Lung microvascular endothelial cell (primary cell): ENCODE measurements around the gene THAP12. TPM values are rescaled to one million over a fixed set of nuclear protein-coding genes. Genes with fewer than 3 reads are reported as not detected.
"Not testable (repeated sequence)": the region's sequence is repeated elsewhere in the genome, so short reads cannot be mapped to it uniquely, and the experiment has no call there.

Experiments
- DNase-seq, 2 donors: peaks; one replicate each; pipeline versions ENCODE4 v3.0.0 to v3.0.0-alpha.2; 2010; ENCODE audit warnings: low read depth in 2 of 2
- total RNA-seq: library from RNA; depleted of rRNA; stranded (reverse); fragments of >200 nt; gene quantifications from 2 replicates; pipeline ENCODE4 v1.2.1, GENCODE V29; 2014

The THAP12 gene, protein sequence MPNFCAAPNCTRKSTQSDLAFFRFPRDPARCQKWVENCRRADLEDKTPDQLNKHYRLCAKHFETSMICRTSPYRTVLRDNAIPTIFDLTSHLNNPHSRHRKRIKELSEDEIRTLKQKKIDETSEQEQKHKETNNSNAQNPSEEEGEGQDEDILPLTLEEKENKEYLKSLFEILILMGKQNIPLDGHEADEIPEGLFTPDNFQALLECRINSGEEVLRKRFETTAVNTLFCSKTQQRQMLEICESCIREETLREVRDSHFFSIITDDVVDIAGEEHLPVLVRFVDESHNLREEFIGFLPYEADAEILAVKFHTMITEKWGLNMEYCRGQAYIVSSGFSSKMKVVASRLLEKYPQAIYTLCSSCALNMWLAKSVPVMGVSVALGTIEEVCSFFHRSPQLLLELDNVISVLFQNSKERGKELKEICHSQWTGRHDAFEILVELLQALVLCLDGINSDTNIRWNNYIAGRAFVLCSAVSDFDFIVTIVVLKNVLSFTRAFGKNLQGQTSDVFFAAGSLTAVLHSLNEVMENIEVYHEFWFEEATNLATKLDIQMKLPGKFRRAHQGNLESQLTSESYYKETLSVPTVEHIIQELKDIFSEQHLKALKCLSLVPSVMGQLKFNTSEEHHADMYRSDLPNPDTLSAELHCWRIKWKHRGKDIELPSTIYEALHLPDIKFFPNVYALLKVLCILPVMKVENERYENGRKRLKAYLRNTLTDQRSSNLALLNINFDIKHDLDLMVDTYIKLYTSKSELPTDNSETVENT
- 27.9 and 29.4 TPM in 2 replicates for total RNA-seq

DNA sequence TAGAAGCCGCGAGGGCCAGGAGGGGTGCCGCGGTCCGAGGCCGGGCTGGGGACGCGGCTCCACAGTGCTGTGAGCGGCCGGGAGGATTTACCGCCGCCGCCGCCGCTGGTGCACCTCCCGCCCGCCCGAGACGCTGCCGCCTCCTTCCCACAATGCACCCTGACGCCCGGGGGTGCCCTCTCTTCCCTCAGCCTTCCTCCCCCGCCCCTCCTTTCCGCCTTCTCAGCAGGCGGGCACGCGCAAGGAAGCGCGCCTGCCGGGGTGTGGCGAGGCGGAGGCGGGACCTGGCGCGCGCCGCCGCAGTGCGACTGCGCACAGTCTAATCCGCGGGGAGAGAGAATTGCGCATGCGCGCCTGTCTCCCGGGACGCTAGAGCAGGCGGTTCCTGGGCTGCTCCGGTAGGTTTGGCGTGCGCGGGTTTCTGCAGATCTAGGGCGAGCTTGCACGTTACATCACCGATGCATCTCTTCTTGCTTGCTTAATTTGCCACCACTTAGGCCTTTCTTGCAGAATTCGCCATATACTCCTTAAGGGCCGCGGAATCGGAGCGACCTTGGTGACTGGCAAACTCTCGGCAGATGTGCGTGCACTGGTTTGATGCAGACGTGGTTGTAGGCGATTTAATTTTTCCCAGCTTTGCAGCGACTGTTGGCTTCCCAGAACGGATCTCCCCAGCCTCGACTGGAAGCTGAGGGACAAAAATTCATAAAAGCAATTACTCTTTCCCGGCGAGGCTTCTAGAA, at the start of gene THAP12, which contains the start of gene GVQW3:
TSS of gene THAP12 (minus strand) at position 156 of the 743 bp plus-strand sequence. CDS start 296 bp downstream, outside the sequence.
TSS of gene GVQW3 (plus strand) at position 347 of the 743 bp plus-strand sequence. CDS start 506 bp downstream, outside the sequence.
- DNase-seq, result peak; percentile 98

GRCh38 chr11:76426660-76427059, 45.7 kb upstream of the THAP12 start:
- no peak for DNase-seq

- DNase-seq, result no peak
Observed at GRCh38 chr11:76424891-76425290, 44.0 kb upstream of the THAP12 start.

- no peak for DNase-seq
Observed at GRCh38 chr11:76424379-76424778, 43.4 kb upstream of the THAP12 start.

- peak; percentile 6 to 8 for DNase-seq
Observed at GRCh38 chr11:76419896-76420295, 39.0 kb upstream of the THAP12 start.

DNA sequence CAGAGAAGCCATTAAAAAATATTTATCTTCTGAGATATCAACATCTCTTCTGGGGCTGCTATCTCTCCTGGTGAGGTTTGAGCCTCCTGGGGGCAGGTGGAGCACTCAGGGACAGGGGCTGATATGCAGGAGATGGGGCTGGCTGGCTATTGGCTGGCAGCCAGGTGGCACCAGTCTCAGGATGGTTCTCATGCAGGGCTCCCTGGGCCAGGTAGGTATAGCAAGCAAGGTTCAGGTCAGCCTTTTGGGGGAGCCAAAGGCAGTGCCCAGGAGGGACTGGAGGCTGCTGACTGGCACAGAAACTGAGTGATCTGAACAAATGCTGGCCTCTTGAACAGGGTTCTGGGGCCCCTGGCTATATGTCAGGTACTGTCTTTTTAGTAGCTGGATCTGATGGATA, 34.1 kb upstream of the THAP12 start:
- DNase-seq, result no peak

DNA sequence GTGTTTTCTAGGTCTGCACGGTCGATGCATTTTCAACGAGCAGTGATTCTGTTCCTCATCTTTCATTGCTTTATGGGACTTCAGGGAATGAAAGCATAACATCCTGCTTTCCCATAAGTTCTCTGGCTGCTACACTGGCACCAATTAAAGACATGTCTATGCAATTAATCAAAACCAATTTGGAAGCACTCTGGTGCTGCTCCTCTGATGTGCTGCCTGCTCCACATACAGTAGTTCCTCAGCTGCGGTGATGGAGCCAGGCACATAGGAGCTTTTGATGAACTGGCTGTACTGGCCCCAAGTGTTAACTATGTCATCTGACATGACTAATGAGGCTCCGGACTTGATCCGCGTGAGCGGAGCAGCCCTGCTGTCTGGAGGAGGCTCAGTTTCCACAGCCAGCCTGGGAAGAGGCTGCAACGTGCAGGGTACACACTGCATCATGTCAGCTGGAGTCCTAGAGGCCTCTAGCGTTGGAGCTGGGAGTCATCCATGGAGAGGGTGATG, 30.0 kb upstream of the THAP12 start:
- no peak for DNase-seq

DNA sequence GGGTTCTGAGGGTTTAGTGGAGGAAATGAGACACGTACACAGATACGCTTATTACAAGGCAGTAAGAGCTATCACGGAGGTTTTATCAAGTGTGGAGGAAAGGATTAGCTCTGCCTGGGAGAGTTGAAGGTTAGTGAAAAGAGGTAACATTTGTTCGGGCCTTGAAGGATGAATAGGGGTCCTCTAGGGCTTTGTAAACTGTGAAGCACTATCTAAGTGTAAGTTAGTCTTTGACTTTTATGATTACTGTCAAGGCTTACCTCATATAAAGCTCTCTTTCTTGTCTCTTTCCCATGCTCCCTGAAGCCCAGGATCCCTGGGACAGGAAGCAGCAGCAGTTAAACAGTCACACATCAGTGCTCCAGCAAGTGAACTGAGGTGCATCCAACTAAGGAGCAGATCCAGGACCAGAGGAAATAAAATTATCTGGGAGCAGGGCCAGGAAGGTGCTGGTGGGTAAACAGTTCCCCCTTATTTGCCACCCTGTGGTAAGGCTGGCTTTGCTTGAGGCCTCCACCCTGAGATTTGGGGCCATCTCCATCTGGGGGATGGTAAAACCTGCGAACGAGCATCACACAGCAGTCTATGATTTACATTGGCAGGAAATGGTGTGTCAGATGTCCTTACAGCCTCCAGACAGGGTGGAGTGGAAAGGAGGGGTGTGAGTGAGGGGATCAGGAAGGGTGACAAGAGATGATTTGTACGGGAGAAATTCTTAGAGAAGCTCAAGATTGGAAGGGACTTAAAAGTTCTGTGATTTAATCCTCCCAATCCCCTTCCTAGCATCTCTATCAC, 27.4 kb upstream of the THAP12 start:
- peak in 1 of 2 donors; percentile 59 for DNase-seq

- DNase-seq, result no peak
Observed at GRCh38 chr11:76406359-76406758, 25.4 kb upstream of the THAP12 start.

DNA sequence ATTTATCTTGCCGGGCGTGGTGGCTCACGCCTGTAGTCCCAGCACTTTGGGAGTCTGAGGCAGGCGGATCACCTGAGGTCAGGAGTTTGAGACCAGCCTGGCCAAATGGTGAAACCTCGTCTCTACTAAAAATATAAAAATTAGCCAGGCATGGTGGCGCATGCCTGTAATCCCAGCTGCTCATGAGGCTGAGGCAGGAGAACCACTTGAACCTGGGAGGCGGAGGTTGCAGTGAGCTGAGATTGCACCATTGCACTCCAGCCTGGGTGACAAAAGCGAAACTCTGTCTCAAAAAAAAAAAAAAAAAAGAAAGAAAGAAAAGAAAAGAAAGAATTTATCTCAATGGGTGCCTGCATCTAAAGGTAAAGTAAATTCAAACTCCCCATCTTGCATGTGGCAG, 20.6 kb upstream of the THAP12 start:
- DNase-seq, result not testable (repeated sequence)

DNA sequence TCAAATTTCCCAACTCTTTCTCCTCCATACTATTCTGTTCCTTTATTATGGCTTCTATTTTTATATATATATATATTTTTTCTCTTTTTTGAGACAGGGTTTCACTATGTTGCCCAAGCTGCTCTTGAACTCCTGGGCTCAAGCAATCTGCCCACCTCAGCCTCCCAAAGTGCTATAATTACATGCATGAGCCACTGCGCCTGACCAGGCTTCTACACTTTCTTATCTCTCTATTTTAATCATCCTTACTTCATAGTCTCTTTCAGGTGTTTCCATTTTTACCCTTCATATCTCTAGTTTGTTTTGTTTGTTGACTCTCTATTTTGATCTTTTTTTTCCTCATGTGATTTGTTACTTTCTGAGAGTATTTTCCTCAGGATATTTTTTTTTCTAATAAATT, 20.0 kb upstream of the THAP12 start:
- DNase-seq, result no peak

DNA sequence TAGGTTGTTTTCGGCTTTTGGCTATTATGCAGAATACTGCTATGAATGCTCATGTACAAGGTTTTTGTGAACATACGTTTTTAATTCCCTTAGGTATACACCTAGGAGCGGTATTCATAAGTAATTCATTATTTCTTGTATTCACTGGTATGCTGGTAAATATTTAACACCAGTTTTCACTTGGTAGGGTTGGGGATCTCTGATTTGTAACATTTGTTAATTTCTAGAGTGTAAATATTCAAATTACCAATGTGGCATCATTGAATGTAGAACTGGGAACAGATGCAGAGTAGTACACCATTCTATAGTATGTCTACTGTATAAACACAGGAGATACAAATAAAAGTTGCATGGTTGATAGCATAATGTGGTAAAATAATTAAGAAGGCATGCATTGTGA, 16.5 kb upstream of the THAP12 start:
- no peak for DNase-seq

DNA sequence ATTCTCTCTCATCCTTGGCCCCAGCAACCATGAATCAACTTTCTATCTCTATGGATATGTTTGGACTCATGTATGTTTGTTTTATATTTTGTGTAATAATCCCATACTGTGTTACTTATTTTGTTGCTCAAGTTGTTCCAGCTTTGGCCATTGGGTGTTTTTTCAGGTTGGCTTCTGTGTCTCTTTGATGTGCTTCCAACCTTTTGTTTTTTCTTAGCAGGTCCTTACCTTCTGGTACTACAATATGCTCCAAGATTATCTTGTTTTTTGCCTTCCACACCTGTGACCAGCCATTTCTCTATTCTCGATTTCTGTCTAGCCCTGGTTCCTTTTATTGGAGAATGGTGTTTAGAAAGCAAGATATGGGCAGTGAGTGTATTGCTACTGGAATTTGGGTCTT, 14.4 kb upstream of the THAP12 start:
- DNase-seq, result no peak

DNA sequence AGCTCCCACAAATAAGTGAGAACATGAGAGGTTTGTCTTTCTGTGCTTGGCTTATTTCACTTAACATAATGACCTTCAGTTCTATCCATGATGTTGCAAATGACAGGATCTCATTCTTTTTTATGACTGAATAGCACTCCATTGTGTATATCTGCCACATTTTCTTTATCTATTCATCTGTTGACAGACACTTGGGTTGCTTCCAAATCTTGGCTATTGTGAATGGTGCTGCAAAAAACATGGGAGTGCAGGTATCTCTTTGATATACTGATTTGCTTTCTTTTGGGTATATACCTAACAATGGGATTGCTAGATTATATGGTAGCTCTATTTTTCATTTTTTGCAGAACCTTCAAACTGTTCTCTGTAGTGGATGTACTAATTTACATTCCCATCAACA, 13.5 kb upstream of the THAP12 start:
- peak in 1 of 2 donors; percentile 16 for DNase-seq

DNA sequence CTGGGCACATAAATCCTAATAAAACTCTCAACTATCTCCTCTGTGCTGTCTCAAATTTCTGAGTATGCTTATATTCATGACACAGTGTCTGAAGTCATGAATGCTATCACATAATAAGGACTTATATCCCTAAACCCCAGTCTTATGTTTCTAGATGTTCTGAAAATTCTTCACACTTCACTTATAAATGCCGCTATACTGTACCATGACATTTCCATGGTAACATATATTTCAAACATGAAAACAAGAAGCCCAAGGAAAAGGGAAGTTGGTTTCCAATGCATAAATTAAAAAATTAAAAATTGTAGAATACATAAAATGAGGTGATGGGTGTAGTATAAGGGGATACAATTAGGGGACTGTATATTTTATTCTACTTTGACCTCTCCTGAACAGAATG, 11.9 kb upstream of the THAP12 start:
- no peak for DNase-seq

DNA sequence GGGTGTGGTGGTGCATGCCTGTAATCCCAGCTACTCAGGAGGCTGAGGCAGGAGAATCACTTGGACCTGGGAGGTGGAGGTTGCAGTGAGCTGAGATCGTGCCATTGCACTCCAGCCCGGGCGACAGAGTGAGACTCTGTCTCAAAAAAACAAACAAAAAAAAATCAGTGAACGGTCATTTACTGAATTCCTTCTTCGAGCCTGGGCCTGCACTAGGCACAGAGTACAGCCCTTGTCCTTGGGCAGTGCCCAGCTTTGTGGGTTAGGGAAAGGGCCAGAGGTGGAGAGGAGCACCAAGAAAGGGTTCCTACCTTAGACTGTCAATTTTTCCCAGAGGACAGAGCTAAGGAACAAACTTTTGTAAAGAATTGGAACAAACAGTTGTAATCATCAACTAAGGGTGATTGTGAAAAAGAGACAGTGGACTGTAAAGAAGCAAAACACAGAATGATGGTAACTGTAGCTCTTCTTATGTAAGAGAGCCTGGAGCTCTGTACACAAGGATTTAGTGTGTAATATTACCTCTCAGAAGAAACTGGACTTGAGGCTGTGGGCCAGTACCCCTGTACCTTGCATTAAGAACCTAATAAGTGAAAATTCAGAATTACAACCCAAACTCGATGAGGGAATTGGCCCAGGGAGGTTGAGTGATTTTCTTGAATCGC, 11.0 kb upstream of the THAP12 start:
- no peak for DNase-seq

DNA sequence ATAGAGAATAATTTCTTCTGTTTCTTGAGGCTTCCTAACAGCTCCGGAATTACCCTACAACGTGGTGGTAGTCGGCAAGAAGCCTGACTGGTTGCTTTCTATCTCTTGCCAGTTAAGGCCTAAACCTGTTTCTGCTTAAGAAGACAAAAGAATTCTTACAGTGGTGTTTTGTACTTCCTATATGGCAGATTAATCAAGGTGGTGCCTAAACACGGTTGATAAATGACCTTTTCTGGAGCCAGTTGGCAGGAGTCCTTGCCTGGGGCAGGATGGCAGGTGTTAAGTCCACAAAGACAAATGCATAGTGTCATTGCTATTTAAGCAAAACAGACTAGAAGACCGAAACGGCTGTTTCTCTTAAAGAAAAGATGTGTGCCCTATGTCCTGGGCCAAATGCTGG, 10.1 kb upstream of the THAP12 start:
- peak in 1 of 2 donors; percentile 2 for DNase-seq

- DNase-seq, result no peak
Observed at GRCh38 chr11:76388408-76388807, 7.5 kb upstream of the THAP12 start.

- no peak for DNase-seq
Observed at GRCh38 chr11:76385903-76386302, 5.0 kb upstream of the THAP12 start.

DNA sequence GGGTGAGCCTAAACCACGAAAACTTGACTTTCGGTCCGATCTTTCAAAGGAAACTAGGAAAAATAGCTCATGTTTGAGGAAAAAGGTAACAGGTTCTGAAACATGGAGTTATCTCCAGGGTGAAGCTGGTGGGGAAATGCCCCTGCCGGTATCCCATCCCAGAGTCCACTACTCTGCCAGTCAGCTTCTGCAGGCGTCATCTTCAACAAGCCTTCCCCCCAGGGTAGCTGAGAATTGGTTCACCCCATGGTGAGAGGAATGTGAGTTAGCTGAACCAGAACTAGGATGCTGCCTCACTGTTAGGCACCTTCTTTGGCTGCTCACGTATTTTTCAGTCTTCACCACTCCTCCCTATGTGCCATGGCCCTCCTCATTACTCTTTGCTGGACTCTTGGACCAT, 1.3 kb upstream of the THAP12 start:
- no peak for DNase-seq
